Glomerular visceral epithelial cell (primary cell): ENCODE data around the gene AFF2.

Experiments used
- DNase-seq: peaks from one replicate; pipeline ENCODE4 v3.0.0-alpha.2; 2016; ENCODE audit errors: extremely low spot score

The AFF2 gene

DNA sequence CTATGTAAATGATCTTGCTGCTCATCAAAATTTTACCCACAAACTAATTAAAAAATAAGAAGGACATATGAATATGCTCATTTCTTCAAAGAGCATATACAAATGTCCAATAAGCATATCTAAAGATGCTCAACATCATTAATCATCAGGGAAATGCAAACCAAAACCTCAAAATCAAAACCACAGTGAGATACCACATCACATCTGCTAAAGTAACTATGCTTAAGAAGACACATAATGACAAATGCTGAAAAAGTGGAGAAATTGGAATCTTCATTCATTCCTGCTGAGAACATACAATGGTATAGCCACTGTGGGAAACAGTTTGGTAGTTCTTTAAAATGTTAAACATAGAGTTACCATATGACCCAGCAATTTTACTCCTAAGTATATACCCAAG is 81.9 kb downstream of the AFF2 start:
- no peak for DNase-seq

DNA sequence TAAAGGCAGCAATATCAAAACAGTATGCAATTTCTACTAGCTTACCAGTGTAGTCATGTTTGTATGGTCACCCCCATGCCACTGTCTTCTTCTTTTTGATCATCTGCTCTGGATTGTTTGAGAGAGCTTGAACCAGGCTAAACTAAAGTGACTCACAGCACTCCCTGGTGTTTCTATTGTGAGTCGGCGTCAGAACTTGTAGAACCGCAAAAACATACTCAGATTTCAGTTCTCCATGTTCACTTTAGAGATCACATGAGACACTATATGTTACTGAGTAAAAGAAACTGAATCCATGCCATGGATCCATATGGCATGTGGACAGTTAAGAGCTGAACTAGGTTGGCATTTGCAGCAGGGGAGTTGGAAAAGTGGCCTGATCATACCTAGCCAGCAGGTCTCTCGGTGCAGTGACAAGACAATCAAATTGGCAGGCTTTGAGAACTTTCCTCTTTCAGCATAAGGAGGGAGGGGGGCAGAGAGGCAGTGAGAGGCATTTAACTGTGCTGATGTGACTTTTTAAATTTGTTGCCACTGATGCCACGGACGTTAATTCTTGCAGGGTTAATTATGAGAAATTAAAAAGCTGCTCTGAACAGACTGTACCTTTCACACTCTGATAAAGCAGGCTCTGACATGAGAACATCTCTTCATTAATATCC is 88.4 kb downstream of the AFF2 start:
- DNase-seq = no peak

DNA sequence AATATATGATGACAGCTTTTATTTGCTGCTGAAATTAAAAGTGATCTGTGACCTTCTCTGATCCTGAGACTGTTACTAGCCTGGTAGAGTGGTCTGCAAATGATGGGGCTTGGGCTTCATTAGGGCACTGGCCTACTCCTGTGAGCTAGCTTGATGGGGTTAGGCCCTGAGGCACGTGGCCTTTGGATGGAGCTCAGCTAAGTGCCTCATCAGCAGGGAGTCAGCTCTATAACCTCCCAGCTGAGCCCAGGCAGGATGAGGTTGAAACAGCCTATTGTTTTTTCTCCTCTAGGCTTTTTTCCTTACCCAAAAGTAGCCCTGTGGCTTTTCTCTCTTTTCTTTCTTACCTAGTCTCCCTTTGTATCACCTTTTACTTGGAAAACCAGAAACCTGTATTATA is 92.2 kb downstream of the AFF2 start:
- DNase-seq = no peak

GRCh38 chrX:148593146-148593545 is 92.7 kb downstream of the AFF2 start:
- no peak for DNase-seq

DNA sequence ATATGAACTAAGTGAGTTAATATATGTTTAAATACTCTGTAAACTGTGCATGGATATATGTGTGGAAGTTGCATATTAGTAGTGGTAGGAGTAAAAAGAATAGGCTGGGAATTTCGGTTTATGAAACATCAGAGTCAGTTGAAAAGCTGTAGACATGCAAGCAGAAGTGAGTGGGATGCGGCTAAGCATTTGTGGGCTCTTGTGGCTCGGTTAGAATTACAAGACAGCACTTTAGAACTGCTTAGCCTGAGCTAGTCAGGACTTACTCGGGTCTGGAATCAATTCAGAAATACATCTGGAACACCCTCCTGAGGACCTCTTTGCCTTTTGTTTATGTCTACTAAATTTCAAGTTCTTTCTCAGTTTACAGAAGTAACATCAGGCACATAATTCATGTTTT is 93.6 kb downstream of the AFF2 start:
- no peak for DNase-seq

DNA sequence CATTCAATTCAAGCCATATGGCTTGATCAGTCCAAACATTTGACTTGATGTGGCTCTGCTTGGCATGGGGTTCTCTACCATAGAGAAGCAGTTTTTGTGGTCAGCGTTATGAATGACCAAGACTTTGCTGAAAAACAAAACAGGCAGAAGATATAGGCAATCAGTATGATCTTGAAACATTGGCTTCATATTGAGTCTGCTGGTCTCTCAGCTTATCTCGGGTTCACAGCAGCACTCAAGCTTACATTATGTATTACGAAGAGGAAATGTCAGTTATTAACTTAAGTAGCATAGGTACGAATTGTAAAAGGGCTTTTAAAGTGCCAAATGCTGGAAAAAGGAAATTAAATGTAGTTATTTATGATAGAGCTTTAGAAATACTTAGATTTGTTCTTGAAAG is 99.0 kb downstream of the AFF2 start:
- no peak for DNase-seq

- DNase-seq = no peak
Measured at GRCh38 chrX:148600131-148600530, 99.7 kb downstream of the AFF2 start.

GRCh38 chrX:148600581-148600980 is 100.2 kb downstream of the AFF2 start:
- DNase-seq = no peak

GRCh38 chrX:148601034-148601433 is 100.6 kb downstream of the AFF2 start:
- DNase-seq = no peak

DNA sequence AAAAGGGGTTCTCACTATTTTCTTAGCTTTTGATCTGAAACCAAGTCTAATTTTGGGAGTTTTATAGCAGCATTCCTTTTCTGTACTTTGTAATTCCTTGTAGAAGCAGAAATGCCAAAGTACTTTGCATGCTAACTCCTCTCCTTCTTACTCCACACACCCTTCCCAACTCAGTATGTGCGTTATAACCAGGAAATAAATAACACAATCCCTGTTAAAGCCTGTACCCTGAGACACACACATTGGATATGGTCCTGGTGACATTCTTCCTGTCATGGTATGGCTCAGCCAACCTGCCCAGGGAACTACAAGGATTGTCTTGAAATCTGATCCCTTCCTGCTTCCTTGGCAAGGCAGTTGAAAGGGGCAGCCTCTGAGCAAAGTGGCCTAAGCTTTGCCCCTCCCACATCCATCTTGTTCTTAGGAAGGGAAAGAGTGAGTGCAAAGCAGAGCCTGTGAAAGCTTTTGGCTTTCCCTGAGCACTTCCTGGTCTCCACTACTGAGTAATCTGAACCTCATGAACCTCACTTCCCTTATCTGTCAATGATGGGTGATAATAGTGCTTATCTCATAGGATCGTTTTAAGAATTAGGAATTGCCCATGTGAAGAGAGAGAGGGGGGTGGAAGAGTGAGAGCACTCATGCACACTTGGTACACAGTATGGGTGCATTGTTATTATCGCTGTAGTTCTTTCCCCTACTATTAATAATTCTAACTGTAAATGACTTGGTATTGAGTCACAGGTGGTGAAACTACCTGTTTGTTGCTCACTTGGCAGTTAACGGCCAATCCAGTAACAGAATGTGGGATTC is 109.3 kb downstream of the AFF2 start:
- no peak for DNase-seq

GRCh38 chrX:148610328-148610698 is 109.9 kb downstream of the AFF2 start:
- DNase-seq = no peak

DNA sequence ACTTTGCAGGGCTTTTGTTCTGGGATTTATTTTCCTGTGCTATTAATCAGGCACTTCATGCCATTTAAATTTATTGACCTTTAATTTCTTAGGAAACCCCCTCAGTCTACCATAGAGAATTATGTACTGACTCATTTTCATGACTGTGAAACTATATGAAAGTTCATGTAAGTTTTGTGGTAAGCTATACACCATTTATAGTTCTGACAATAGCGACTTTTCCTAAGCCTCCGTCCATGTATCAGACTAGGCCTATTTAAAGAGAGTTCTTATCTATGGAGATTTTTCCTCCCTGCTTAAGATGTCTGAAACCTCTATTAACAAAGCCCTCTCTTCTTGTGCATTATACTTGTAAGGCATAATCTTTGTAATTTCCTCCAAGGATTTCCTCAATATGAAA is 111.6 kb downstream of the AFF2 start:
- no peak for DNase-seq

DNA sequence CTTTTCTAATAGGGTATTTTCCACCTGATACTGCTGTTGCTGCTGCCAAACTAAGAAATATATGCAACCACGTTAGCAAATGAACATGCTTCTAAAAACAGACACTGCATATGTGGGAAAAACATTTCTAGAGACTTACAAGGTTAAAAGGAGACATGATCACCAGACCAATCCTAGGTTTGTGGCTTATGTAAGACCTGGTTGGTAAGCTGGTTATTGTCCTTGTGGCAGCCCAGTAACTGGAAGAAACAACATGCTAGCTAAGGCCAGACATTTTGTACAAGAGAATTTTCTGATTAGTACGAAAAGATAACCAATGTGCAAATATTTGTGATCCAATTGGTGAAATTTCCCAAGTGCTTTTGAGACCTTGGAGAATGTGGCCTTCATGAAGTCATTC is 112.0 kb downstream of the AFF2 start:
- no peak for DNase-seq

DNA sequence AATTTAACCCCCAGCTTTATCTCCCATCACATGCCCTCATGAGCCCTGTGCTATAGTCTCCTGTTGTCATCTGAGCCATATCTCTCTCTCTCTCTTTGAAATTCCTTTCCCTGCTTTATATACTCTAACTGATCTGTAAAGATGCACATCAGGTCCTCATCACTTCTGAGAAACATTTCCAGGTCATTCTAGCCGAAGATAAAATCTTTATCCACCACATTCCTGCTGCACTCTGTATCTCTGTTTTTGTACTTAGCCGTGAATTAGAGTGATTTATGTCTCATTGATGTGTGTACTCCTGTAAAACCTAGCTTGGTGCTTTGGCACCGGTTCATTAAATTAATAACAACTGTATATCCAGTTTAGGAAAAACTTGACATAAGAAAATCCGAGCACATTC is 113.2 kb downstream of the AFF2 start:
- no peak for DNase-seq

DNA sequence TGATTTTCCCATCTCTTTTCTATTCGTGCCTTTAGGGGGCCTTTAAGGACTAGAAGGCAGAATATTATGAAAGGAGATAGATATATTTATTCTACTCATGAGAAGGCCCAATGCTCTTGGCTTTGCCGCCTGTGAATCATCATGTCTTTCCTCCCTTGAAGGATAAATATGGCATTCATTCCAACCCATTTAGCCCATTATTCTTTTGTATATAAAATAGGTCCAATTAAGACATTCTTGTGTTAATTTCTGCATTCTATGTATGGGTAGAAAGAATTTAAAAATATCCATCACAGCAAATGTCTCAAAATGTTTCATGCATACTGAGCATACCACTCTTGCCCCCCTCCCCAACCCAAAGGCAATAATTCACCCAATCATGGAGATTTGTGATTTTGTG is 115.1 kb downstream of the AFF2 start:
- DNase-seq = no peak

DNA sequence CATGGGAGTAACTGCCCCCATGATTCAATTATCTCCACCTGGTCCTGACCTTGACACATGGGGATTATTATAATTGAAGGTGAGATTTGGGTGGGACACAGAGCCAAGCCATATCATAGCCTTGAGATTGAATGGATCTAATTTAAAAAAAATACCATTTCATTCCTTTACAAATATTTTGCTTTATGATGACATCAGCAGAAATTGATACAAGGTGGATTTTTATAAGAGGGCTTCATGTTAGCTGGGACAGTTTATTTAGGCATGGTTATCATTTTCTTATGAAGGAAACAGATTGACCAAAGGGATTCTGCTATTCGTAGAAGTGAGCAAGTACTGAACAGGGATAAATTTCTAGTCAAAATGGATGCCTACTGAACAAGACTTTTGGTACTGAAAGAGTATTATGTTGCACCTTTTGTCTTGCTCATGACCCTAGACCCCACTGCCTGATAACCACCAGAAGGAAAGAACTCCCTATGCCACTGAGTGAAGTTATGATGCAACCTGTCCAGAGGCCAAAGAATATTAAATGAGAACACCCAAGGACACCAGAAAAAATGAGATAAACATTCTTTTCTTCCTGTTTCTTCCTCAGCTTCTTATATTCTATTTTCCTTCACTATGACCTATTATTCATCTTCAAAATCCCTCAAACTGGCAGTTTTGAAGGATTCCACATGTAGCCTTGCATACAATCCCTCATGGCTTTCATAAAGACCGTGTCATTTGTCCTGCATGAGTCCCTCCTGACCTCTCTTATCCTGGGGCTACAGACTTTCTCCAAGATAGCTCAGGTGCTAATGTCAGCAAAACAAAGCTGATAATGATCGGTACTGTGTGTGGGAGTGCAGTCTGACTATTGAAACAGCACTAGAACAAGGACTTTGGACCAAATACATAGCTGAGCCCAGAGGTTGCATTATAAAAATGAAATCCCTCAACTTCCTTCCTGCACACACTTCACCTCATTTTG is 118.3 kb downstream of the AFF2 start:
- no peak for DNase-seq

DNA sequence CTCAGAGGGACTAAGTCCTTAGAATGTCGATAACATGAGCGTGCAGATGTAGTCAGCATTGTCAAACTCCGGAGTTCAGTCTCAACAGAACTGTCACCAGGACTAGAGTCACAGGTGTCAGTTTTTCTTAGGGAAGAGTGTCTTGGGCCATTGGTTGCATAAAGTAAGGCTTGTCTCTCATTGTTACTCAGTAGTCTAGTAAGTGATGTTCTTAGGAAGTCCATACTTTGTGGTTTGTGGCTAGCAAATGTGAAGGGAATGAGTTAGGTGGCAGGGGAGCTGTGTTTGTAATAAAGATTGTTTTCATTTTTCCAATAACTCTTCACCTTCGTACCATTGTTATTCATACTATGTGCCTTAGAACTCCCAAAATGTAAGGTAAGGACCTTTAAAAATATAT is 119.6 kb downstream of the AFF2 start:
- DNase-seq = no peak

- DNase-seq = no peak
Measured at GRCh38 chrX:148624951-148625474, 124.6 kb downstream of the AFF2 start.

DNA sequence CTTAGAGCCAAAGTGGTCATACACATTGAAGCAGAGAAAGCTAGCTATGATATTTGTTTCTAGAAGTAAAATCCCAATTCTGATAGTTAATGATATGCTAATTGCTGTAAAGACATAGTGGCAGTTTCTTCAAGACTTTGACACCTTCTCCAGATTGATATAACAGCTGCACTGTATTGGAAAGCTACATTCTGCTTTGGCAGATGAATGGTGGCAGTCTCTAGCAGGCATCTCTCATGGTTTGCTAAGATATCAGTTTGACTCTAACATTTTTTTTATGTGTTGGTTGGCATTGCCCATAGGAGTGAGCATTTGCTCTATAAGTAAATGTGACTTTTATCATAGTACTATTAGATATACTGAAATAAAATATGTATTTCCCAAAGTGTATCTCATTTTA is 128.2 kb downstream of the AFF2 start:
- DNase-seq = no peak

GRCh38 chrX:148629434-148629833 is 129.0 kb downstream of the AFF2 start:
- no peak for DNase-seq

GRCh38 chrX:148632444-148632843 is 132.0 kb downstream of the AFF2 start:
- no peak for DNase-seq

- no peak for DNase-seq
Measured at GRCh38 chrX:148633218-148633908, 132.9 kb downstream of the AFF2 start.
